Measurements from ENCODE around the gene UBAC1.

UBAC1 gene

DNA sequence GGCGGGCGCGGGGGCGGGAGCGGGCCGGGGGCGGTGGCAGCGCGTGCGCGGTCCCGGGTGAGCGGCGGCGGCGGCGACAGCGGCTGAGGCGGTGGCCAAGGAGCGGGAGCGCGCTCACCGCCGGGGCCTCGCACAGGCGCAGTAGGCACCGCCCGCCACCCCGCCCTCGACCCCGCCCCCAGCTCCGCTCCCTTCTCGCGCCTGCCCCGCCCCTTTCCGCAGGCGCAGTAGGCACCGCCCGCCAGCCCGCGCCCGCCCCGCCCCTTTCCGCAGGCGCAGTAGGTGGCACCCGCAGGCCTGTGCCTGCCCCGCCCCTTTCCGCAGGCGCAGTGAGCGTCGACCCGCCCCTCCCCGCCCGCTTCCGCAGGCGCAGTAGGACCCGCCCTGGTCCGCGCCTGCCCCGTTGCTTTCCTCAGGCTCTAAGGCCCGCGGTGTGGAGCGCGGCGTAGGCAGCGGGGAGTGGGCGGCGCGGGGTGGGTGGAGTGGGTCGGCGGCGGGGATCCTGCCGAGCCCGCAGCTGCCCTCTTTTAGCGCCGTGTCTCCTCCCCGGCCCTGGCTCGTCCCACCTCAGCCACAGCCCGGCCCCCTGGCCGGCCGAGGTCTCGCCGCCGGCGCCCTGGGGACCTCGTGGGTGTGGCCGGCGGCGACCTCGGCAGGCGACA is 53.6 kb downstream of the UBAC1 start, which contains the start of gene CAMSAP1 (continued):
- TF ChIP-seq, protein P1, sequence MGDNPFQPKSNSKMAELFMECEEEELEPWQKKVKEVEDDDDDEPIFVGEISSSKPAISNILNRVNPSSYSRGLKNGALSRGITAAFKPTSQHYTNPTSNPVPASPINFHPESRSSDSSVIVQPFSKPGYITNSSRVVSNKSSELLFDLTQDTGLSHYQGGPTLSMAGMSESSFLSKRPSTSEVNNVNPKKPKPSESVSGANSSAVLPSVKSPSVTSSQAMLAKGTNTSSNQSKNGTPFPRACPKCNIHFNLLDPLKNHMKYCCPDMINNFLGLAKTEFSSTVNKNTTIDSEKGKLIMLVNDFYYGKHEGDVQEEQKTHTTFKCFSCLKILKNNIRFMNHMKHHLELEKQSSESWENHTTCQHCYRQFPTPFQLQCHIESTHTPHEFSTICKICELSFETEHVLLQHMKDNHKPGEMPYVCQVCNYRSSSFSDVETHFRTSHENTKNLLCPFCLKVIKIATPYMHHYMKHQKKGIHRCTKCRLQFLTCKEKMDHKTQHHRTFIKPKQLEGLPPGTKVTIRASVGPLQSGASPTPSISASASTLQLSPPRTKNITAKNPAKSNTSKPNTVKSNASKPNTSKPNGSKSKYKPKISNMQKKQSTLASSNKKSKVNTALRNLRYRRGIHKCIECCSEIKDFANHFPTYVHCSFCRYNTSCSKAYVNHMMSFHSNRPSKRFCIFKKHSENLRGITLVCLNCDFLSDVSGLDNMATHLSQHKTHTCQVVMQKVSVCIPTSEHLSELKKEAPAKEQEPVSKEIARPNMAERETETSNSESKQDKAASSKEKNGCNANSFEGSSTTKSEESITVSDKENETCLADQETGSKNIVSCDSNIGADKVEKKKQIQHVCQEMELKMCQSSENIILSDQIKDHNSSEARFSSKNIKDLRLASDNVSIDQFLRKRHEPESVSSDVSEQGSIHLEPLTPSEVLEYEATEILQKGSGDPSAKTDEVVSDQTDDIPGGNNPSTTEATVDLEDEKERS (tag by site-specific recombination; IDR thresholded peaks at IDR 0.05) = no peak
- TF ChIP-seq ZNF792 (tag by site-specific recombination; IDR thresholded peaks at IDR 0.05) = no peak
- TF ChIP-seq ZNF366 (tag by site-specific recombination; conservative IDR thresholded peaks at IDR 0.05) = no peak
- TF ChIP-seq ZFHX2 (tag by site-specific recombination; conservative IDR thresholded peaks at IDR 0.05) = peak; percentile 98
- TF ChIP-seq, protein P2, sequence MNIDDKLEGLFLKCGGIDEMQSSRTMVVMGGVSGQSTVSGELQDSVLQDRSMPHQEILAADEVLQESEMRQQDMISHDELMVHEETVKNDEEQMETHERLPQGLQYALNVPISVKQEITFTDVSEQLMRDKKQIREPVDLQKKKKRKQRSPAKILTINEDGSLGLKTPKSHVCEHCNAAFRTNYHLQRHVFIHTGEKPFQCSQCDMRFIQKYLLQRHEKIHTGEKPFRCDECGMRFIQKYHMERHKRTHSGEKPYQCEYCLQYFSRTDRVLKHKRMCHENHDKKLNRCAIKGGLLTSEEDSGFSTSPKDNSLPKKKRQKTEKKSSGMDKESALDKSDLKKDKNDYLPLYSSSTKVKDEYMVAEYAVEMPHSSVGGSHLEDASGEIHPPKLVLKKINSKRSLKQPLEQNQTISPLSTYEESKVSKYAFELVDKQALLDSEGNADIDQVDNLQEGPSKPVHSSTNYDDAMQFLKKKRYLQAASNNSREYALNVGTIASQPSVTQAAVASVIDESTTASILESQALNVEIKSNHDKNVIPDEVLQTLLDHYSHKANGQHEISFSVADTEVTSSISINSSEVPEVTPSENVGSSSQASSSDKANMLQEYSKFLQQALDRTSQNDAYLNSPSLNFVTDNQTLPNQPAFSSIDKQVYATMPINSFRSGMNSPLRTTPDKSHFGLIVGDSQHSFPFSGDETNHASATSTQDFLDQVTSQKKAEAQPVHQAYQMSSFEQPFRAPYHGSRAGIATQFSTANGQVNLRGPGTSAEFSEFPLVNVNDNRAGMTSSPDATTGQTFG (tag by site-specific recombination; IDR thresholded peaks at IDR 0.05; ENCODE audit: borderline replicate concordance) = no peak
- TF ChIP-seq KLF7 (tag by site-specific recombination; IDR thresholded peaks at IDR 0.05; ENCODE audit: borderline replicate concordance) = 0 out of 2 replicates have a peak, but pooled peaks have one; percentile 54
- TF ChIP-seq ZNF302 (tag by site-specific recombination; IDR thresholded peaks at IDR 0.05; ENCODE audit: low read depth) = no peak
- TF ChIP-seq ZNF404 (tag by site-specific recombination; IDR thresholded peaks at IDR 0.05) = no peak
- TF ChIP-seq SCRT1 (tag by site-specific recombination; IDR thresholded peaks at IDR 0.05; ENCODE audit: borderline replicate concordance) = no peak
- no peak for TF ChIP-seq ZNF830 (tag by site-specific recombination; IDR thresholded peaks at IDR 0.05; ENCODE audit: low read depth)
- no peak for TF ChIP-seq HOXA7 (CRISPR knock-in tag; IDR thresholded peaks at IDR 0.05; ENCODE audit: borderline replicate concordance)
- TF ChIP-seq WT1 (tag by site-specific recombination; IDR thresholded peaks at IDR 0.05) = no peak
- no peak for TF ChIP-seq MYNN (tag by site-specific recombination; IDR thresholded peaks at IDR 0.05; ENCODE audit: borderline replicate concordance)
- TF ChIP-seq ZNF677 (tag by site-specific recombination; IDR thresholded peaks at IDR 0.05) = no peak
- TF ChIP-seq, protein P3, sequence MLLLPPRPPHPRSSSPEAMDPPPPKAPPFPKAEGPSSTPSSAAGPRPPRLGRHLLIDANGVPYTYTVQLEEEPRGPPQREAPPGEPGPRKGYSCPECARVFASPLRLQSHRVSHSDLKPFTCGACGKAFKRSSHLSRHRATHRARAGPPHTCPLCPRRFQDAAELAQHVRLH (tag by site-specific recombination; IDR thresholded peaks at IDR 0.05) = no peak
- no peak for TF ChIP-seq SALL2 (tag by site-specific recombination; IDR thresholded peaks at IDR 0.05; ENCODE audit: borderline replicate concordance)
- TF ChIP-seq HOXD13 (CRISPR knock-in tag; IDR thresholded peaks at IDR 0.05; ENCODE audit: borderline replicate concordance) = no peak
- no peak for TF ChIP-seq ZNF426 (tag by site-specific recombination; IDR thresholded peaks at IDR 0.05)
- no peak for TF ChIP-seq SP7 (tag by site-specific recombination; IDR thresholded peaks at IDR 0.05)
- no peak for TF ChIP-seq ZNF146 (tag by site-specific recombination; IDR thresholded peaks at IDR 0.05)
- TF ChIP-seq, protein P4, sequence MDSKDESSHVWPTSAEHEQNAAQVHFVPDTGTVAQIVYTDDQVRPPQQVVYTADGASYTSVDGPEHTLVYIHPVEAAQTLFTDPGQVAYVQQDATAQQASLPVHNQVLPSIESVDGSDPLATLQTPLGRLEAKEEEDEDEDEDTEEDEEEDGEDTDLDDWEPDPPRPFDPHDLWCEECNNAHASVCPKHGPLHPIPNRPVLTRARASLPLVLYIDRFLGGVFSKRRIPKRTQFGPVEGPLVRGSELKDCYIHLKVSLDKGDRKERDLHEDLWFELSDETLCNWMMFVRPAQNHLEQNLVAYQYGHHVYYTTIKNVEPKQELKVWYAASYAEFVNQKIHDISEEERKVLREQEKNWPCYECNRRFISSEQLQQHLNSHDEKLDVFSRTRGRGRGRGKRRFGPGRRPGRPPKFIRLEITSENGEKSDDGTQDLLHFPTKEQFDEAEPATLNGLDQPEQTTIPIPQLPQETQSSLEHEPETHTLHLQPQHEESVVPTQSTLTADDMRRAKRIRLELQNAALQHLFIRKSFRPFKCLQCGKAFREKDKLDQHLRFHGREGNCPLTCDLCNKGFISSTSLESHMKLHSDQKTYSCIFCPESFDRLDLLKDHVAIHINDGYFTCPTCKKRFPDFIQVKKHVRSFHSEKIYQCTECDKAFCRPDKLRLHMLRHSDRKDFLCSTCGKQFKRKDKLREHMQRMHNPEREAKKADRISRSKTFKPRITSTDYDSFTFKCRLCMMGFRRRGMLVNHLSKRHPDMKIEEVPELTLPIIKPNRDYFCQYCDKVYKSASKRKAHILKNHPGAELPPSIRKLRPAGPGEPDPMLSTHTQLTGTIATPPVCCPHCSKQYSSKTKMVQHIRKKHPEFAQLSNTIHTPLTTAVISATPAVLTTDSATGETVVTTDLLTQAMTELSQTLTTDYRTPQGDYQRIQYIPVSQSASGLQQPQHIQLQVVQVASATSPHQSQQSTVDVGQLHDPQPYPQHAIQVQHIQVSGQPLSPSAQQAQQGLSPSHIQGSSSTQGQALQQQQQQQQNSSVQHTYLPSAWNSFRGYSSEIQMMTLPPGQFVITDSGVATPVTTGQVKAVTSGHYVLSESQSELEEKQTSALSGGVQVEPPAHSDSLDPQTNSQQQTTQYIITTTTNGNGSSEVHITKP (tag by site-specific recombination; IDR thresholded peaks at IDR 0.05) = no peak
- no peak for TF ChIP-seq ZNF558 (tag by site-specific recombination; IDR thresholded peaks at IDR 0.05)
- TF ChIP-seq ZNF791 (tag by site-specific recombination; IDR thresholded peaks at IDR 0.05) = no peak
- no peak for TF ChIP-seq ZBTB17 (tag by site-specific recombination; IDR thresholded peaks at IDR 0.05)
- TF ChIP-seq ZNF311 (tag by site-specific recombination; IDR thresholded peaks at IDR 0.05; ENCODE audit: borderline replicate concordance) = no peak
- TF ChIP-seq ZNF394 (tag by site-specific recombination; IDR thresholded peaks at IDR 0.05; ENCODE audit: borderline replicate concordance) = no peak
- no peak for TF ChIP-seq ZNF211 (tag by site-specific recombination; IDR thresholded peaks at IDR 0.05; ENCODE audit: low read depth)
